H9 (cell line): ENCODE results near the gene HDLBP. TPM values are rescaled to one million over a fixed set of nuclear protein-coding genes. Genes with fewer than 3 reads are reported as not detected.
A peak's percentile ranks its signal among the peaks of the same experiment; 100 is the strongest.

Source experiments
- DNase-seq: peaks from one replicate; pipeline ENCODE4 v3.0.0-alpha.2; 2017
- H2AFZ ChIP-seq: one replicate; pipeline ENCODE4 v1.6.1; 2013; ENCODE audit warnings: mild to moderate bottlenecking, low read length, control low read depth, moderate library complexity
- H2AK5ac ChIP-seq: 2 replicates; pipeline ENCODE4 v1.6.1; 2013; ENCODE audit warnings: low read length, control low read depth, mixed read lengths; ENCODE audit not compliant: insufficient read length
- H2BK120ac ChIP-seq: one replicate; pipeline ENCODE4 v1.6.1; 2013; ENCODE audit warnings: low read depth, mild to moderate bottlenecking, low read length, control low read depth, inconsistent platforms; ENCODE audit not compliant: poor library complexity, severe bottlenecking
- H2BK12ac ChIP-seq: 2 replicates; pipeline ENCODE4 v1.6.1; 2013; ENCODE audit warnings: low read length, control low read depth, mixed read lengths, low read depth; ENCODE audit not compliant: insufficient read length
- H2BK15ac ChIP-seq: 2 replicates; pipeline ENCODE4 v1.6.1; 2013; ENCODE audit warnings: low read depth, low read length, control low read depth
- H2BK20ac ChIP-seq: one replicate; pipeline ENCODE4 v1.6.1; 2013; ENCODE audit warnings: low read depth, mild to moderate bottlenecking, low read length, control low read depth, inconsistent platforms; ENCODE audit not compliant: poor library complexity, severe bottlenecking
- H2BK5ac ChIP-seq: 2 replicates; pipeline ENCODE4 v1.6.1; 2013; ENCODE audit warnings: low read length, control low read depth, mixed read lengths; ENCODE audit not compliant: insufficient read length
- H3K14ac ChIP-seq: 2 replicates; pipeline ENCODE4 v1.6.1; 2013; ENCODE audit warnings: low read length, control low read depth; ENCODE audit not compliant: insufficient read depth
- H3K18ac ChIP-seq: 2 replicates; pipeline ENCODE4 v1.6.1; 2013; ENCODE audit warnings: low read depth, mild to moderate bottlenecking, mixed read lengths, low read length, control low read depth; ENCODE audit not compliant: insufficient read length
- H3K23ac ChIP-seq: 2 replicates; pipeline ENCODE4 v1.6.1; 2013; ENCODE audit warnings: low read length, control low read depth, mixed read lengths, low read depth; ENCODE audit not compliant: insufficient read length
- H3K23me2 ChIP-seq: 2 replicates; pipeline ENCODE4 v1.6.1; 2013; ENCODE audit warnings: low read depth, mild to moderate bottlenecking, mixed read lengths, low read length, control low read depth; ENCODE audit not compliant: insufficient read length, poor library complexity, severe bottlenecking
- H3K27ac ChIP-seq: 2 replicates; pipeline ENCODE4 v1.5.1; 2013; ENCODE audit warnings: low read length, control low read depth, mixed read lengths, low read depth; ENCODE audit not compliant: insufficient read length
- H3K27me3 ChIP-seq: 2 replicates; pipeline ENCODE4 v1.6.1; 2013; ENCODE audit warnings: low read length, control low read depth, inconsistent platforms; ENCODE audit not compliant: insufficient read depth
- H3K4ac ChIP-seq: 2 replicates; pipeline ENCODE4 v1.6.1; 2013; ENCODE audit warnings: low read depth, mild to moderate bottlenecking, control low read depth, inconsistent platforms, low read length, moderate library complexity
- H3K4me1 ChIP-seq: 2 replicates; pipeline ENCODE4 v1.6.1; 2013; ENCODE audit warnings: low read length, control low read depth, inconsistent platforms; ENCODE audit not compliant: insufficient read depth
- H3K4me2 ChIP-seq: 2 replicates; pipeline ENCODE4 v1.6.1; 2013; ENCODE audit warnings: low read length, control low read depth, mixed read lengths; ENCODE audit not compliant: insufficient read length, insufficient read depth
- H3K56ac ChIP-seq: 2 replicates; pipeline ENCODE4 v1.6.1; 2013; ENCODE audit warnings: low read depth, mild to moderate bottlenecking, mixed read lengths, low read length, control low read depth; ENCODE audit not compliant: insufficient read length
- H3K79me1 ChIP-seq: 2 replicates; pipeline ENCODE4 v1.6.1; 2013; ENCODE audit warnings: low read depth, mild to moderate bottlenecking, moderate library complexity, low read length, control low read depth, inconsistent platforms; ENCODE audit not compliant: insufficient read depth, poor library complexity, severe bottlenecking
- H3K79me2 ChIP-seq: 2 replicates; pipeline ENCODE4 v1.6.1; 2013; ENCODE audit warnings: low read length, control low read depth, inconsistent platforms; ENCODE audit not compliant: insufficient read depth
- H3K9ac ChIP-seq: 2 replicates; pipeline ENCODE4 v1.6.1; 2013; ENCODE audit warnings: low read length, control low read depth, mixed read lengths; ENCODE audit not compliant: insufficient read length; ENCODE audit errors: extremely low read depth
- H3K9me3 ChIP-seq: one replicate; pipeline ENCODE4 v1.6.1; 2013; ENCODE audit warnings: low read depth, low read length, inconsistent platforms; ENCODE audit not compliant: control insufficient read depth
- H3T11ph ChIP-seq: one replicate; pipeline ENCODE4 v1.6.1; 2013; ENCODE audit warnings: mild to moderate bottlenecking, low read length, control low read depth, inconsistent platforms
- H4K20me1 ChIP-seq: one replicate; pipeline ENCODE4 v1.6.1; 2013; ENCODE audit not compliant: control insufficient read depth, insufficient read length, insufficient read depth
- H4K5ac ChIP-seq: 2 replicates; pipeline ENCODE4 v1.6.1; 2013; ENCODE audit warnings: low read depth, mild to moderate bottlenecking, mixed read lengths, low read length, control low read depth; ENCODE audit not compliant: insufficient read length
- H4K8ac ChIP-seq: replicated peaks from 2 replicates; pipeline ENCODE4 v1.6.1; 2013; ENCODE audit warnings: low read length, control low read depth, mixed read lengths, low read depth; ENCODE audit not compliant: insufficient read length
- H4K91ac ChIP-seq: 2 replicates; pipeline ENCODE4 v1.6.1; 2013; ENCODE audit warnings: low read depth, mild to moderate bottlenecking, moderate library complexity, mixed read lengths, low read length, control low read depth; ENCODE audit not compliant: insufficient read length
- H3K27ac Mint-ChIP-seq, 3 experiments: 2 replicates in 2 of 3; 3 replicates in 1 of 3; pipeline ENCODE4 v1.8.0; 2020 to 2021; ENCODE audit warnings: mixed read lengths in 3 of 3, mild to moderate bottlenecking in 1 of 3, moderate library complexity in 1 of 3
- H3K27me3 Mint-ChIP-seq: 2 replicates; pipeline ENCODE4 v1.8.0; 2021; ENCODE audit warnings: low read depth, mild to moderate bottlenecking, moderate library complexity, mixed read lengths
- H3K36me3 Mint-ChIP-seq, 3 experiments: 2 replicates in 2 of 3; 3 replicates in 1 of 3; pipeline ENCODE4 v1.8.0; 2020 to 2021; ENCODE audit warnings: low read depth in 3 of 3, mixed read lengths in 3 of 3; ENCODE audit not compliant: insufficient read depth in 1 of 3
- H3K4me1 Mint-ChIP-seq, 2 experiments: 2 replicates each; pipeline ENCODE4 v1.8.0; 2020; ENCODE audit warnings: mixed read lengths in 2 of 2
- H3K4me3 Mint-ChIP-seq, 2 experiments: 2 replicates in 1 of 2; 3 replicates in 1 of 2; pipeline ENCODE4 v1.8.0; 2020 to 2021; ENCODE audit warnings: mild to moderate bottlenecking in 2 of 2, mixed read lengths in 2 of 2, moderate library complexity in 1 of 2
- H3K9me3 Mint-ChIP-seq, 2 experiments: 2 replicates in 1 of 2; 3 replicates in 1 of 2; pipeline ENCODE4 v1.8.0; 2020; ENCODE audit warnings: mild to moderate bottlenecking in 2 of 2, mixed read lengths in 2 of 2, moderate library complexity in 1 of 2
- WGBS: extraction: QIAGEN DNeasy Blood & Tissue Kit; methylation state at CpG from one replicate; pipeline ENCODE4 v1.1.7; 2013; ENCODE audit warnings: missing lambda C conversion rate, low lambda C conversion rate, mixed read lengths; ENCODE audit not compliant: insufficient read length; ENCODE audit errors: extremely low coverage; 5-methylcytosine and 5-hydroxymethylcytosine counted together
- total RNA-seq: library from RNA; stranded (reverse); gene quantifications from 2 replicates; pipeline ENCODE4 v1.2.1, GENCODE V29; 2021
- TF ChIP-seq, protein P1 (sequence below): fragments of 200-600 bp; sonication (generic); conservative IDR thresholded peaks from 3 replicates; pipeline ENCODE4 v1.8.0; 2021; ENCODE audit warnings: antibody characterized with exemption, mild to moderate bottlenecking

HDLBP gene
- total RNA-seq, 1 experiment from 2014 or later = 364 TPM

DNA sequence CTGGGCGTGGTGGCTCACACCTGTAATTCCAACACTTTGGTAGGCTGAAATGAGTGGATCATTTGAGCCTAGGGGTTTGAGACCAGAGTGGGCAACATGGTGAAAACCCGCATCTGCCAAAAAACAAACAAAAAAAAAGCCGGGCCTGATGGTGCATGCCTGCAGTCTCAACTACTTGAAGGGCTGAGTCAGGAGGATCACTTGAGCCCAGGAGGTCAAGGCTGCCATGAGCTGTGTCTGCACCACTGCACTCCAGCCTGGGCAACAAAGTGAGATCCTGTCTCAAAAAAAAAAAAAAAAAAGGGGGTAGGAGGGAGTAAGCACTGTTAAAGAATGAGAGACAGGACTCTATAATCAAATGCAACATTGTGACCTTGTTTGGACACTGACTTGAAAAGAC is 54.6 kb downstream of the HDLBP start:
- H4K20me1 ChIP-seq = no peaks in the 10 kb centered on the region
- no peak overlapping the region for H3K27ac Mint-ChIP-seq
- no peak overlapping the region for H3K18ac ChIP-seq
- no peak overlapping the region for H3K23ac ChIP-seq
- no peak overlapping the region for H2BK15ac ChIP-seq
- H3K9ac ChIP-seq = no peak overlapping the region
- no peaks in the 10 kb centered on the region for H3K79me1 ChIP-seq
- H4K91ac ChIP-seq = no peak overlapping the region
- peaks cover 4 to 5% of the 10 kb centered on the region in 2 experiments for H3K4me1 Mint-ChIP-seq
- peaks cover 33 to 89% (median 80%) of the 10 kb centered on the region in 3 experiments for H3K36me3 Mint-ChIP-seq
- H3K79me2 ChIP-seq = no peaks in the 10 kb centered on the region
- H3K23me2 ChIP-seq = no peaks in the 10 kb centered on the region
- H3K27me3 Mint-ChIP-seq = no peaks in the 10 kb centered on the region
- H3K56ac ChIP-seq = no peak overlapping the region
- H3K4me2 ChIP-seq = no peak overlapping the region
- no peaks in the 10 kb centered on the region for H3K9me3 ChIP-seq
- peak; percentile 3 for DNase-seq
- no peak overlapping the region for H3K4ac ChIP-seq
- H2BK120ac ChIP-seq = no peak overlapping the region
- no peak overlapping the region for H2AFZ ChIP-seq
- no peak overlapping the region for H2AK5ac ChIP-seq
- H2BK12ac ChIP-seq = no peak overlapping the region
- no peak overlapping the region for H2BK5ac ChIP-seq
- H3K9me3 Mint-ChIP-seq = no peaks in the 10 kb centered on the region
- H3K14ac ChIP-seq = no peak overlapping the region
- no peak overlapping the region for H2BK20ac ChIP-seq
- H4K5ac ChIP-seq = no peak overlapping the region
- no peaks in the 10 kb centered on the region for H3K27me3 ChIP-seq
- H3T11ph ChIP-seq = no peak overlapping the region
- WGBS = no CpG with 5 or more reads among the region's 3 CpGs
- H3K4me1 ChIP-seq = no peaks in the 10 kb centered on the region
- no peak overlapping the region for H3K27ac ChIP-seq
- H3K4me3 Mint-ChIP-seq = no peak overlapping the region
- TF ChIP-seq, protein P1, sequence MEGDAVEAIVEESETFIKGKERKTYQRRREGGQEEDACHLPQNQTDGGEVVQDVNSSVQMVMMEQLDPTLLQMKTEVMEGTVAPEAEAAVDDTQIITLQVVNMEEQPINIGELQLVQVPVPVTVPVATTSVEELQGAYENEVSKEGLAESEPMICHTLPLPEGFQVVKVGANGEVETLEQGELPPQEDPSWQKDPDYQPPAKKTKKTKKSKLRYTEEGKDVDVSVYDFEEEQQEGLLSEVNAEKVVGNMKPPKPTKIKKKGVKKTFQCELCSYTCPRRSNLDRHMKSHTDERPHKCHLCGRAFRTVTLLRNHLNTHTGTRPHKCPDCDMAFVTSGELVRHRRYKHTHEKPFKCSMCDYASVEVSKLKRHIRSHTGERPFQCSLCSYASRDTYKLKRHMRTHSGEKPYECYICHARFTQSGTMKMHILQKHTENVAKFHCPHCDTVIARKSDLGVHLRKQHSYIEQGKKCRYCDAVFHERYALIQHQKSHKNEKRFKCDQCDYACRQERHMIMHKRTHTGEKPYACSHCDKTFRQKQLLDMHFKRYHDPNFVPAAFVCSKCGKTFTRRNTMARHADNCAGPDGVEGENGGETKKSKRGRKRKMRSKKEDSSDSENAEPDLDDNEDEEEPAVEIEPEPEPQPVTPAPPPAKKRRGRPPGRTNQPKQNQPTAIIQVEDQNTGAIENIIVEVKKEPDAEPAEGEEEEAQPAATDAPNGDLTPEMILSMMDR = no peak
- no peak overlapping the region for H4K8ac ChIP-seq
